ENCODE results near the gene HMGCS2.
"Not testable (repeated sequence)": the region's sequence is repeated elsewhere in the genome, so short reads cannot be mapped to it uniquely, and the experiment has no call there.

Gene HMGCS2

GRCh38 chr1:119790451-119791198 lies 21.9 kb upstream of the HMGCS2 start:
- no peak for DNase-seq (ENCODE audit: low read depth, low spot score)

DNA sequence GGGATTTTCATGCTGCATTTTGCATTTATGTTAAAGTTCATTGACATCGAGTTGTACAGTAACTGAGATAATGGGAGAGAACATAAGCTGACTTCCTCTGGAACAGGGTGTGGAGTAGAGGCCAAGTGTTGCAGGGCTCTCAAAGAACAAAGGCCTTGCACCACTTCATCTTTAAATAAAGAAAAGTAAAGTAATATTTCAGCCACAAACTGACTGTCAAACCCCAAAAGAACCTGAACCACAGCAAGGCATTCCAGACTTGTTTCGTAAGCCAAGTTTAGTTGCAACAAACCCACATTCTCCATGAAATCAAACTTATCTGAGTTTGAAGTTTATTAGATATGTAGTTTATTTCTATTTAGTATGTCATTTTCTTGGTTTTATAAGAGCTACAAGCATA lies 19.1 kb upstream of the HMGCS2 start:
- no peak for DNase-seq (ENCODE audit: low read depth, low spot score)

DNA sequence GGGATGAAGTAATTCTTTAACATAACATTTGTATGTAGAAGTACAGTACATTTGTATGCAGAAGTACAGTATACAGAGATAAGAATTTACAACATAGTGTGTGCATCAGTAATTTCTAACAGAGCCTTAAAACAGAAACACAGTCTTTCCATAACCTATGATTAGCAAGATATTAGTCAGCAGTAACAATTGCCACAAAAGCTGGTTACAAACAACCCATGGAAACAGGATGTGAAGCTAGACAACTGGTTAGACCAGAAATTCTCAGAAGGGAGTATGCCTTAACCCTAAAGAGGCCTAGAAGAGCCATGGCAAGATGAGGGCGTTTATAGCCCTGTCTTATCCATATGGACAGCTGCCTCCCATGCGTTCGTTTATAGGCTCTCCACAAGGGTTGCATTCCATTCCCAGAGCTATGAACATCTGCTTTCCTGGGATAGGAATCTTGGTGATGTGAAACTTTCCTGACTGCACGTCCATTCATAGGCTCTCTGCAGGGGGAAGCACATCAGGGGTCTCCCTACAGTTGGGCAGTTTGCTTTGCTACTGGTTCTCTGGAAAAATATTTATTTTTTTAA lies 17.9 kb upstream of the HMGCS2 start:
- not testable (repeated sequence) for DNase-seq (ENCODE audit: low read depth, low spot score)

- not testable (repeated sequence) for DNase-seq (ENCODE audit: low read depth, low spot score)
Measured at GRCh38 chr1:119786046-119786445, 17.3 kb upstream of the HMGCS2 start.

DNA sequence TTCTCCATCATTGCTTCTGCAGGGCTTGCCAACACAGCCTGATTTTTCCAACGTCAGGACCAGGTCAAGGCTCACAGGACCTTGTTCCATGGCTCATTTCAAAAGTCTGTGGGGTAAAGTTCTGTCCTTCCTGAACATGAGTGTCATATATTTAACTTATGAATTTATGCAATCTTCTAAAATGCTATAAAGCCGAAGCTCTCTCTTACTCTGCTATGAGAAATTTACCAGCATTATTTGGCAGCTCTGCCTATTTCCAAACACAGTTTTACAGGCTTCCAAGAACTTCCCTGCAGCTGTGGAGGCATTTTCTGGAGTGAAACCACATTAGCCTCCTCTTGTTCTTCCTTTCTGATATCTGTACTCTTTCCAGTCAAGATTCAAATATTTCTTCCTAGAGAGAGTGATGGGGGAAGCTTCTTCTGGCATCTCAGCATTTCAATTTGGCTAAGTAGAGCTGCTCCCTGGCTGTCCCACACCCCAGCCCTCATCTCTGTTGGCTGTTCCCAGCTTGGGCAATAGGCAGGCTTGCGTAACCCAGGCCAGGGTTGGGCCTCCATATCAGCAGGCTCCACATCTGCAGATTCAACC lies 15.6 kb upstream of the HMGCS2 start:
- no peak for DNase-seq (ENCODE audit: low read depth, low spot score)

- DNase-seq (ENCODE audit: low read depth, low spot score) = no peak
Measured at GRCh38 chr1:119783354-119784185, 14.9 kb upstream of the HMGCS2 start.

- no peak for DNase-seq (ENCODE audit: low read depth, low spot score)
Measured at GRCh38 chr1:119782631-119783325, 14.1 kb upstream of the HMGCS2 start.

DNA sequence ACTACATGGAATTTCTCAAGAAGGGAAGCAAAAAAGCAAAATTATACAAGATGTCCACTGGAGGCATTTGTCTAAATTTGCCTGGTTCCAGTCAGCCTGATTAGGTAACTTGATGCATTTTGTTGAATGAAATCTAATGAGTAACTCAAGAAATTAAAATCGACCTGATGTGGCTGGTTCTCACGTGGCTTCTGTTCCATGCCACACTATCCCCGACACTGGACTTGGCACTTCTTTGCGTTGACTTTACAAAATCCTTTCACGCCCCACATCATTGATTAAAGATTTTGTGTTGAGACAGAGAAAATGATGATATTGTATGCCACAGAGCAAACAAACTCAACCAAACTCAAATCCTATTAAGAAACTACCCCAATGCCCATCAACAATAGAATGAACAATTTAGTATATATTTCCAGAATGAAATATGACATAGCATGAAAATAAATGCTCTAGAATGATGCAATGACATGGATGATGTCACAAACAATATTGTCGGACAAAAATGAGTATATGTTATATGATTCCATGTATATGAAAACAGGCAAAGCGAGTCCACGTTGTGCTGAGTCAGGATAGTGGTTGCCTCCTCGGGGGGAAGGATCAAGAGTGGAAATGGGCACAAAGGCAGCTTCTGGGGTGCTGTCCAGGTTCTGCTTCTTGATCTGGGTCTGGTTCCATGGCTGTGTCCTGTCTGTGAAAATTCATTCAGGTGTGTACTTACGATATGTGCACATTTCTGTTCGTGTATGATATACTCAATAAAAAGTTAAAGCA lies 12.9 kb upstream of the HMGCS2 start:
- no peak for DNase-seq (ENCODE audit: low read depth, low spot score)

- DNase-seq (ENCODE audit: low read depth, low spot score) = no peak
Measured at GRCh38 chr1:119779869-119780356, 11.2 kb upstream of the HMGCS2 start.

GRCh38 chr1:119778886-119779560 lies 10.3 kb upstream of the HMGCS2 start:
- DNase-seq (ENCODE audit: low read depth, low spot score) = no peak

- DNase-seq (ENCODE audit: low read depth, low spot score) = no peak
Measured at GRCh38 chr1:119778359-119778758, 9.7 kb upstream of the HMGCS2 start.

GRCh38 chr1:119774746-119775490 lies 6.2 kb upstream of the HMGCS2 start:
- DNase-seq (ENCODE audit: low read depth, low spot score) = no peak

GRCh38 chr1:119773711-119774241 lies 5.1 kb upstream of the HMGCS2 start:
- DNase-seq (ENCODE audit: low read depth, low spot score) = no peak

DNA sequence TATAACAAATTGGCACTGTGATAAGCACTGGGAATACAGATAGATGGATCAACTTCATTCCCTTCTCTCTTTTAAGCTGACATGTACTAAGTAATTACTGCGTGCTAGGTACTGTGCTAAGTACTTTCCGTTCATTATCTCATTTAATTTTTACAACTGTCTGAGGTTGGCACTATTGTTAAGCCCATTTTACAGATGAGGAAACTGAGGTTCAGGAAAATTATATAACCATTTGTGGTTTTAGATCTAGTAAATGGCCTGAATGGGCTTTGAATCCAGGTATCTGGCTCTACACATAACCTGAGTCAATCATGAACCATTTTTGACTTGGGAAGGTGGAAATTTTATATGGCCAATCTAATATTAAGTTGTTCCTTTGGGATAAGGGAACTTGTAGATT lies 3.6 kb upstream of the HMGCS2 start:
- DNase-seq (ENCODE audit: low read depth, low spot score) = no peak

- no peak for DNase-seq (ENCODE audit: low read depth, low spot score)
Measured at GRCh38 chr1:119771770-119772169, 3.1 kb upstream of the HMGCS2 start.

GRCh38 chr1:119771016-119771415 lies 2.3 kb upstream of the HMGCS2 start:
- no peak for DNase-seq (ENCODE audit: low read depth, low spot score)

DNA sequence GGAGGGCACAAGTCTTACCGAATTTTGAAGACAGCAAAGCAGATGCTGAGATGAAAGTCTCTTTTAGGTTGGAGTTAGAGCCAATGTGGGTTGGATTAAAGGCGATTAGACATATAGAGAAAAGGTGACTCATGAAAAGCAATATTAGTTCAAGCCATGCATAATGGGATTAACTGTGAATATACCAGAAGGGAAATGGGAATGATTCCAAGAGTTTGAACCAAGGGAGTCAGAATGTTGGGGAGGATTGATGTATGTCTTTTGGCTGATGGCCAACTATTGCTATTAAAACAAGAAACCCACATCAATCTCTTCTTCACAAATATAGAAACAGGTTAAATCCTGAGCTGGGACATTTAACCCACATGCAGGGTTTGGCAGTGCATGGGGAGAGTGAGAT lies 1.2 kb downstream of the HMGCS2 start:
- DNase-seq (ENCODE audit: low read depth, low spot score) = no peak

DNA sequence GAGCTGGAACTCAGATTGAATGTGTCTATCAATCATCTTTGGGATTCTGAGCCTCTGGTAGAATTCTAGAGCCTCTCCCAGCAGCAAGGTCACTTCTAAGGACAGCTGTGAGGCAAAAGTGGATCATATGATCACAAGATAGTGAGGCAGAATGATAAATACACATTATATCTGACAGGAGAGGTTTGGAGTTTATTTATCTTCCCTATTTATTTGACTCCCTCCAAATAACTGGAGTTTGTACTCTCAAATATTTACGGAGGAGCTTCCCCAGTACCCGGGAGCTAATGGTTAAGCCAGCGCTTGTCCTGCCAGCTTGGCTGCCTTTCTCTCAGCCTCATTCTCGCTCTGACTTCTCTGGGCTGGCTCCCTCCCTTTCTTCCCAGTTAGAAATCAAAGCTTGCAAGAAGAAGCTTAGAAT lies 2.3 kb downstream of the HMGCS2 start:
- DNase-seq (ENCODE audit: low read depth, low spot score) = no peak

DNA sequence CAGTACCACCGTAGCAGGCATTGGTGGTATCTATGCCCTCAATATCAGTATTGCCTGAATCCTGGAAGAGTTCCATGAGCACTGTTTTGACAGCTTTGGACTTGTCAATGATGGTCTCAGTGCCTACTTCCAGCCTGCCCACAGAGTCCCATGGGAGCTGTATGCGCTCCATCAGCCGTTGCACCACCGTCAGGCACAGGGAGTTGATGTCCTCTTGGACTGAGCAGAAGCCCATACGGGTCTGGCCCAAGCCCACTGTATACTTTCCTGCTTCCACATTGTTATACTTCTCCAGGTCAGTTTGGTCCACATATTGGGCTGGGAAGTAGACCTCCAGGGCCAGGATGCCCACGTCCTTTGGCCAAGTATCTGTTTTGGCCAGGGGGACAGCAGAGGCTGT lies 4.5 kb downstream of the HMGCS2 start:
- DNase-seq (ENCODE audit: low read depth, low spot score) = no peak
